Activated naive CD4-positive, alpha-beta T cell treated with anti-CD3 and anti-CD28 coated beads, Interleukin-2, amount 50 U/mL, for 24 hours (primary cell): ENCODE measurements around the gene NUDT13.
"Not testable (repeated sequence)": the region's sequence is repeated elsewhere in the genome, so short reads cannot be mapped to it uniquely, and the experiment has no call there.

Source experiments
- H3K27ac Mint-ChIP-seq: one replicate; pipeline ENCODE4 v1.8.0; 2021; ENCODE audit warnings: mild to moderate bottlenecking, mixed read lengths
- H3K27me3 Mint-ChIP-seq: one replicate; pipeline ENCODE4 v1.8.0; 2021; ENCODE audit warnings: mixed read lengths
- H3K36me3 Mint-ChIP-seq: one replicate; pipeline ENCODE4 v1.8.0; 2021; ENCODE audit warnings: mixed read lengths
- H3K4me1 Mint-ChIP-seq: one replicate; pipeline ENCODE4 v1.8.0; 2021; ENCODE audit warnings: mixed read lengths
- H3K4me3 Mint-ChIP-seq: one replicate; pipeline ENCODE4 v1.8.0; 2021; ENCODE audit warnings: mild to moderate bottlenecking, mixed read lengths
- H3K9me3 Mint-ChIP-seq: one replicate; pipeline ENCODE4 v1.8.0; 2021; ENCODE audit warnings: mixed read lengths

The NUDT13 gene

GRCh38 chr10:73131913-73132686 lies 21.8 kb downstream of the NUDT13 start:
- no peaks in the 10 kb centered on the region for H3K27me3 Mint-ChIP-seq
- peaks cover 18% of the 10 kb centered on the region for H3K36me3 Mint-ChIP-seq
- no peaks in the 10 kb centered on the region for H3K9me3 Mint-ChIP-seq
- no peak overlapping the region for H3K4me3 Mint-ChIP-seq
- no peaks in the 10 kb centered on the region for H3K4me1 Mint-ChIP-seq
- H3K27ac Mint-ChIP-seq, result no peak overlapping the region

GRCh38 chr10:73134727-73135126 lies 24.5 kb downstream of the NUDT13 start:
- H3K4me1 Mint-ChIP-seq, result no peaks in the 10 kb centered on the region
- no peaks in the 10 kb centered on the region for H3K27me3 Mint-ChIP-seq
- no peak overlapping the region for H3K4me3 Mint-ChIP-seq
- no peaks in the 10 kb centered on the region for H3K9me3 Mint-ChIP-seq
- no peak overlapping the region for H3K27ac Mint-ChIP-seq
- peaks cover 21% of the 10 kb centered on the region for H3K36me3 Mint-ChIP-seq

GRCh38 chr10:73136627-73137026 lies 26.4 kb downstream of the NUDT13 start:
- no peak overlapping the region for H3K4me3 Mint-ChIP-seq
- no peaks in the 10 kb centered on the region for H3K4me1 Mint-ChIP-seq
- no peak overlapping the region for H3K27ac Mint-ChIP-seq
- H3K36me3 Mint-ChIP-seq, result peaks cover 18% of the 10 kb centered on the region
- no peaks in the 10 kb centered on the region for H3K27me3 Mint-ChIP-seq
- H3K9me3 Mint-ChIP-seq, result no peaks in the 10 kb centered on the region

GRCh38 chr10:73139251-73139650 lies 29.0 kb downstream of the NUDT13 start:
- Mint-ChIP-seq H3K36me3 (peaks cover 24% of the 10 kb centered on the region), H3K27ac (no peak overlapping the region), H3K4me1 (no peaks in the 10 kb centered on the region), H3K9me3 (no peaks in the 10 kb centered on the region), H3K4me3 (no peak overlapping the region), H3K27me3 (no peaks in the 10 kb centered on the region)

GRCh38 chr10:73141603-73142002 lies 31.3 kb downstream of the NUDT13 start:
- Mint-ChIP-seq H3K27ac (no peak overlapping the region), H3K36me3 (peaks cover 20% of the 10 kb centered on the region), H3K4me1 (no peaks in the 10 kb centered on the region), H3K4me3 (no peak overlapping the region), H3K9me3 (no peaks in the 10 kb centered on the region), H3K27me3 (no peaks in the 10 kb centered on the region)

GRCh38 chr10:73150633-73151413 lies 40.6 kb downstream of the NUDT13 start:
- not testable (repeated sequence) for H3K27ac Mint-ChIP-seq, H3K27me3 Mint-ChIP-seq, H3K4me3 Mint-ChIP-seq, H3K4me1 Mint-ChIP-seq, H3K9me3 Mint-ChIP-seq
- peaks cover 14% of the 10 kb centered on the region for H3K36me3 Mint-ChIP-seq

- Mint-ChIP-seq H3K4me1 (peaks cover 8% of the 10 kb centered on the region), H3K36me3 (peaks cover 14% of the 10 kb centered on the region)
Observed at GRCh38 chr10:73152009-73152408, 41.8 kb downstream of the NUDT13 start.

GRCh38 chr10:73156054-73156453 lies 45.8 kb downstream of the NUDT13 start:
- peaks cover 14% of the 10 kb centered on the region for H3K36me3 Mint-ChIP-seq
- H3K4me1 Mint-ChIP-seq, result peaks cover 17% of the 10 kb centered on the region
- H3K27ac Mint-ChIP-seq, result no peak overlapping the region
- no peaks in the 10 kb centered on the region for H3K27me3 Mint-ChIP-seq
- H3K9me3 Mint-ChIP-seq, result no peaks in the 10 kb centered on the region
- H3K4me3 Mint-ChIP-seq, result no peak overlapping the region

More at GRCh38 chr10:73152009-73152408, 41.8 kb downstream of the NUDT13 start:
- H3K9me3 Mint-ChIP-seq, result no peaks in the 10 kb centered on the region
- H3K4me3 Mint-ChIP-seq, result no peak overlapping the region
- H3K27ac Mint-ChIP-seq, result no peak overlapping the region
- no peaks in the 10 kb centered on the region for H3K27me3 Mint-ChIP-seq

GRCh38 chr10:73159038-73159648 lies 48.9 kb downstream of the NUDT13 start:
- Mint-ChIP-seq H3K27me3 (no peaks in the 10 kb centered on the region), H3K4me3 (no peak overlapping the region), H3K36me3 (peaks cover 10% of the 10 kb centered on the region), H3K27ac (peak overlapping the region; percentile 51), H3K4me1 (peaks cover 45% of the 10 kb centered on the region), H3K9me3 (no peaks in the 10 kb centered on the region)

- H3K27me3 Mint-ChIP-seq, result no peaks in the 10 kb centered on the region
- H3K9me3 Mint-ChIP-seq, result no peaks in the 10 kb centered on the region
- peak overlapping the region; percentile 80 for H3K27ac Mint-ChIP-seq
- peak overlapping the region; percentile 40 for H3K4me3 Mint-ChIP-seq
- H3K4me1 Mint-ChIP-seq, result peaks cover 56% of the 10 kb centered on the region
- peaks cover 15% of the 10 kb centered on the region for H3K36me3 Mint-ChIP-seq
Observed at GRCh38 chr10:73161079-73161478, 50.8 kb downstream of the NUDT13 start.

GRCh38 chr10:73161662-73162061 lies 51.4 kb downstream of the NUDT13 start:
- Mint-ChIP-seq H3K9me3 (no peaks in the 10 kb centered on the region), H3K36me3 (peaks cover 15% of the 10 kb centered on the region), H3K27me3 (no peaks in the 10 kb centered on the region), H3K4me3 (peak overlapping the region; percentile 31), H3K4me1 (peaks cover 59% of the 10 kb centered on the region), H3K27ac (no peak overlapping the region)

- H3K27ac Mint-ChIP-seq, result peak overlapping the region; percentile 87
- peaks cover 72% of the 10 kb centered on the region for H3K4me1 Mint-ChIP-seq
- H3K4me3 Mint-ChIP-seq, result no peak overlapping the region
- no peaks in the 10 kb centered on the region for H3K27me3 Mint-ChIP-seq
- H3K36me3 Mint-ChIP-seq, result peaks cover 17% of the 10 kb centered on the region
- H3K9me3 Mint-ChIP-seq, result no peaks in the 10 kb centered on the region
Observed at GRCh38 chr10:73163096-73163495, 52.8 kb downstream of the NUDT13 start.

- Mint-ChIP-seq H3K27ac (peak overlapping the region; percentile 99), H3K9me3 (no peaks in the 10 kb centered on the region), H3K36me3 (peaks cover 12% of the 10 kb centered on the region), H3K27me3 (no peaks in the 10 kb centered on the region), H3K4me1 (peaks cover 55% of the 10 kb centered on the region), H3K4me3 (peak overlapping the region; percentile 98)
Observed at GRCh38 chr10:73166972-73167371, 56.7 kb downstream of the NUDT13 start.

- no peaks in the 10 kb centered on the region for H3K27me3 Mint-ChIP-seq
- H3K9me3 Mint-ChIP-seq, result no peaks in the 10 kb centered on the region
- peaks cover 51% of the 10 kb centered on the region for H3K4me1 Mint-ChIP-seq
- H3K27ac Mint-ChIP-seq, result peak overlapping the region; percentile 99
- H3K4me3 Mint-ChIP-seq, result peak overlapping the region; percentile 98
- peaks cover 12% of the 10 kb centered on the region for H3K36me3 Mint-ChIP-seq
Observed at GRCh38 chr10:73167458-73167782, 57.2 kb downstream of the NUDT13 start.

- peak within 1 kb of the TSS; percentile 99 for H3K27ac Mint-ChIP-seq
- peaks cover 12% of the 10 kb centered on the region for H3K36me3 Mint-ChIP-seq
- H3K9me3 Mint-ChIP-seq, result no peaks in the 10 kb centered on the region
- H3K4me3 Mint-ChIP-seq, result peak within 1 kb of the TSS; percentile 98
- no peaks in the 10 kb centered on the region for H3K27me3 Mint-ChIP-seq
- peaks cover 46% of the 10 kb centered on the region for H3K4me1 Mint-ChIP-seq
Observed at GRCh38 chr10:73167783-73168464, 57.7 kb downstream of the NUDT13 start, which contains the start of the genes ECD and FAM149B1. Gene ECD (minus strand): TSS chr10:73168008. CDS start chr10:73163937, 4,071 bp downstream. Gene FAM149B1 (plus strand): TSS chr10:73168119. CDS start chr10:73168340, 221 bp downstream.
